IgD-negative memory B cell (primary cell): ENCODE data around the gene MFSD2B. TPM values are rescaled to one million over a fixed set of nuclear protein-coding genes. Genes with fewer than 3 reads are reported as not detected.

ENCODE experiments used
- H3K27ac Mint-ChIP-seq, 3 donors: one replicate each; pipeline ENCODE4 v1.8.0; 2020 to 2022; ENCODE audit warnings: mild to moderate bottlenecking in 3 of 3, mixed read lengths in 3 of 3, moderate library complexity in 1 of 3
- H3K27me3 Mint-ChIP-seq: one replicate; pipeline ENCODE4 v1.8.0; 2021; ENCODE audit warnings: mixed read lengths
- H3K36me3 Mint-ChIP-seq: one replicate; pipeline ENCODE4 v1.8.0; 2020; ENCODE audit warnings: mild to moderate bottlenecking, mixed read lengths
- H3K4me1 Mint-ChIP-seq, 3 donors: one replicate each; pipeline ENCODE4 v1.8.0; 2020 to 2022; ENCODE audit warnings: mixed read lengths in 3 of 3, mild to moderate bottlenecking in 1 of 3
- H3K4me3 Mint-ChIP-seq, 4 donors: one replicate each; pipeline ENCODE4 v1.8.0; 2020 to 2022; ENCODE audit warnings: mild to moderate bottlenecking in 4 of 4, mixed read lengths in 4 of 4, moderate library complexity in 3 of 4
- H3K9me3 Mint-ChIP-seq, 3 donors: one replicate each; pipeline ENCODE4 v1.8.0; 2020 to 2021; ENCODE audit warnings: mixed read lengths in 3 of 3, mild to moderate bottlenecking in 1 of 3
- polyA plus RNA-seq: library from polyadenylated mRNA; unstranded; fragments of 300-500 nt; fragmentation: Illumina TruSeq; gene quantifications from one replicate; pipeline ENCODE4 v1.2.3, GENCODE V29; 2021

The MFSD2B gene
- polyA plus RNA-seq, 1 donor from 2014 or later, result not detected

DNA sequence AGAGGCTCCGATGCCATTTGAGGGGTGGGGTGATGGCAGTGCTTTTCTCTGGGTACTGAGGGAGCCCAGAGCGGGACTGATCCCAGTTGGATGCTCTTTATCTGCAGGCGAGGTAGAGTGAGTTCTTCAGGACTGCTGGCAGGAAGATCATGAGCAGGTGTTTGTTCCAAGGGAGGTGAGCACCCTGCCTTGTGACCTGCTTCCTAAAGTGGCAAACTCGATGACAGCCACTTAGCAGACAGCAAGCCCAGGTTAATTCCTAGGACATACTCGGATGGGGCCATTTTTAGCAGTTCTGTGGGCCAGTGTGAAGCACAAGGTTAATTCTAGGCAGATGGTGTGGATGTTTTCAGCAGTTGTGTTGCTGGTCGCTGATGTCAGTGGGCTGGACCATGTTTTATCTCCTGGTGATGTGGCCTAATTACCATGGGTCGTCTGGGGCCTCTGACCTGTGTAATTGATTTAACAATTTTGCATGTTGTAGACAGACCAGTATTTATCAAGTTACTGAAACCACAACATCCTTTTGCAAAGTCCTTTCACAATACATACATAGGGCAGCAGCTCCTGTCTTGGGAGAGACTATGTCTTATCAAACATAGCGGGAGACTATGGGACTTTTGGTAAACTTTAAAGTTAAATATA, 44.6 kb downstream of the MFSD2B start:
- H3K36me3 Mint-ChIP-seq, result no peaks in the 10 kb centered on the region
- no peak overlapping the region for H3K4me3 Mint-ChIP-seq
- H3K27me3 Mint-ChIP-seq, result no peaks in the 10 kb centered on the region
- peak overlapping the region in 2 of 3 donors; percentile 41 to 64 for H3K27ac Mint-ChIP-seq
- H3K9me3 Mint-ChIP-seq, result no peaks in the 10 kb centered on the region
- H3K4me1 Mint-ChIP-seq, result no peaks in the 10 kb centered on the region

DNA sequence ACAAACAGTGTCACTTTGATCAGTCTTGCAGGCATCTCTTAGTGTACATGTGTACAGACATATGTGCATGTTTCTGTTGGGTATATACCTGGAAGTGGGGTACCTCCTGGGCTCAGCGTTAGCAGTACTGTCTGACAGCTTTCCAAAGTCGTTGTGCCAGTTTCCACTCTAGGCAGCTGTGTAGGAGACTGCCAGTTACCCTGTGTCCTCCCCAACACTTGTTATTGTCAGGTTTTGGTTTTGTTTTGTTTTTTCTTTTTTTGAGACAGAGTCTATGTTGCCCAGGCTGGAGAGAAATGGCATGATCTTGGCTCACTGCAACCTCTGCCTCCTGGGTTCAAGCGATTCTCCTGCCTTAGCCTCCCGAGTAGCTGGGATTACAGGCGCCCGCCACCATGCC, 45.9 kb downstream of the MFSD2B start:
- Mint-ChIP-seq H3K36me3 (peaks cover 1% of the 10 kb centered on the region), H3K27ac (no peak overlapping the region), H3K27me3 (no peaks in the 10 kb centered on the region), H3K9me3 (no peaks in the 10 kb centered on the region), H3K4me3 (no peak overlapping the region), H3K4me1 (no peaks in the 10 kb centered on the region)

GRCh38 chr2:24058564-24059271, 48.8 kb downstream of the MFSD2B start:
- Mint-ChIP-seq H3K4me1 (no peaks in the 10 kb centered on the region), H3K4me3 (no peak overlapping the region), H3K27me3 (no peaks in the 10 kb centered on the region), H3K9me3 (no peaks in the 10 kb centered on the region), H3K27ac (no peak overlapping the region), H3K36me3 (peaks cover 1% of the 10 kb centered on the region)

- Mint-ChIP-seq H3K9me3 (no peaks in the 10 kb centered on the region), H3K27me3 (no peaks in the 10 kb centered on the region), H3K4me1 (no peaks in the 10 kb centered on the region), H3K27ac (no peak overlapping the region), H3K4me3 (no peak overlapping the region), H3K36me3 (peaks cover 4% of the 10 kb centered on the region)
Measured at GRCh38 chr2:24065341-24065740, 55.5 kb downstream of the MFSD2B start.

- Mint-ChIP-seq H3K4me3 (peak overlapping the region in 1 of 4 donors; percentile 79), H3K9me3 (no peaks in the 10 kb centered on the region), H3K36me3 (peaks cover 2% of the 10 kb centered on the region), H3K4me1 (peaks cover 5 to 18% (median 11%) of the 10 kb centered on the region in 3 donors), H3K27me3 (no peaks in the 10 kb centered on the region), H3K27ac (no peak overlapping the region)
Measured at GRCh38 chr2:24072259-24072658, 62.4 kb downstream of the MFSD2B start.

DNA sequence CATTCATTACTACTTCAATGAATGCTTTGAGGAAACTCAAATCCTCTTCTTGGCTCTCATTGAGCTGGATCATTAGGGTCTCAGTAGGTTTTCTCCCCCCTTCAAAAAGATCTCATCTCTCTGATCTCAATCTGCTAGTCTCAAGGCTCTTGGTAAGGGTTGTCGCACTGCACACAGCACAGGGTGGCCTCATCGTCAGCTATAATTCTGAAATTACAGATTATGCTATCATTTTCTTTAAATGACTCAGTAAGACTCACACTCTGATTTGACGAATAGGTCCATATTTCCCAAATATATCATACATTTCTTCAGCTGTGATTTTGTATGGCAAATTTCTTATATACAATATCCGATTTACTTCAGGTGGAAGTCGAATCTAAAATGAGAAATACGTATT, 63.9 kb downstream of the MFSD2B start:
- Mint-ChIP-seq H3K27ac (no peak overlapping the region), H3K4me3 (peak overlapping the region in 1 of 4 donors; percentile 94), H3K9me3 (no peaks in the 10 kb centered on the region), H3K27me3 (no peaks in the 10 kb centered on the region), H3K36me3 (peaks cover 2% of the 10 kb centered on the region), H3K4me1 (peaks cover 10 to 24% (median 18%) of the 10 kb centered on the region in 3 donors)

DNA sequence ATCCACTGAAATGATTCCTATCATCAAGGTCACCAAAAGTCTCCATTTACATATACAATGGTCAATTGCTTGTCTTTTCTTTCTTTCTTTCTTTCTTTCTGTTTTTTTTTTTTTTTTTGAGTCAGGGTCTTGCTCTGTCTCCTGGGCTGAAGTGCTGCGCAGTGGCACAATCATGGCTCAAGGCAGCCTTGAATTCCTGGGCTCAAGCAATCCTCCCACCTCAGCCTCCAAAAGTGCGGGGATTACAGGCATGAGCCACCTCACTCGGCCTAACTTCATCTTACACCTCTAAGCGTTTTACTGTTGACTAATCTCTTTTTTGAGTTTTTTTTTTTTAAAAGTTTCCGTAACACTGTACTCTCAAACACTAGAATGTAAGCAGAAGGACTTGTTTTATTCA, 65.4 kb downstream of the MFSD2B start:
- peak overlapping the region; percentile 81 to 99 (median 92) for H3K27ac Mint-ChIP-seq
- peaks cover 15 to 24% (median 20%) of the 10 kb centered on the region in 3 donors for H3K4me1 Mint-ChIP-seq

More for the DNA sequence above, 65.4 kb downstream of the MFSD2B start:
- Mint-ChIP-seq H3K36me3 (peaks cover 2% of the 10 kb centered on the region), H3K9me3 (no peaks in the 10 kb centered on the region), H3K27me3 (no peaks in the 10 kb centered on the region), H3K4me3 (peak overlapping the region; percentile 94 to 100 (median 99))

Other genes with a start within 250 kb of the MFSD2B start
- 12.4 TPM for gene ATAD2B, start 83.0 kb upstream of the MFSD2B start, polyA plus RNA-seq
- 16.6 TPM for gene UBXN2A, start 69.6 kb upstream of the MFSD2B start, polyA plus RNA-seq
- 5.8 TPM for gene WDCP, start 37.3 kb downstream of the MFSD2B start, polyA plus RNA-seq
- gene FKBP1B, start 39.7 kb downstream of the MFSD2B start, polyA plus RNA-seq, result 3.9 TPM
- gene SF3B6, start 66.2 kb downstream of the MFSD2B start, polyA plus RNA-seq, result 171 TPM
- 4.1 TPM for gene TP53I3, start 74.7 kb downstream of the MFSD2B start, polyA plus RNA-seq
- not detected for gene PFN4, start 113.2 kb downstream of the MFSD2B start, polyA plus RNA-seq
- gene FAM228B, start 113.4 kb downstream of the MFSD2B start, polyA plus RNA-seq, result 12.1 TPM
- gene FAM228A, start 165.0 kb downstream of the MFSD2B start, polyA plus RNA-seq, result not detected